Measurements from ENCODE around the gene ECD.

DNA sequence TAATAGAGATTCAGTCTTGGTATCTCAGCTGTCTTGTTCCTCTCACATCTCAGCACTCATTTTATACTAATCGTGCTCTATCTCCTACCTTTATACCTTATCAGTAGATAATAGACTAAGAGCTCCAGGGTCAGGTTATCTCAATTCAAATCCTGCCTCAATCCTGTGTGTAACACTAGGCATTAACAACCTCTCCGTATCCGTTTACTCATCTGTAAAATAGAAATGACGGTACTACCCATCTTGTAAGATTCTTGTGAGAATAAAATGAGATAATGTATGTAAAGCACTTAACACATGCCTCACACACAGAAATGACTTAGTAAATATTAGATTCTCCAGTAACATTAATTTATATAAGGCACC lies 70.5 kb downstream of the ECD start:
- TF ChIP-seq, protein P1, sequence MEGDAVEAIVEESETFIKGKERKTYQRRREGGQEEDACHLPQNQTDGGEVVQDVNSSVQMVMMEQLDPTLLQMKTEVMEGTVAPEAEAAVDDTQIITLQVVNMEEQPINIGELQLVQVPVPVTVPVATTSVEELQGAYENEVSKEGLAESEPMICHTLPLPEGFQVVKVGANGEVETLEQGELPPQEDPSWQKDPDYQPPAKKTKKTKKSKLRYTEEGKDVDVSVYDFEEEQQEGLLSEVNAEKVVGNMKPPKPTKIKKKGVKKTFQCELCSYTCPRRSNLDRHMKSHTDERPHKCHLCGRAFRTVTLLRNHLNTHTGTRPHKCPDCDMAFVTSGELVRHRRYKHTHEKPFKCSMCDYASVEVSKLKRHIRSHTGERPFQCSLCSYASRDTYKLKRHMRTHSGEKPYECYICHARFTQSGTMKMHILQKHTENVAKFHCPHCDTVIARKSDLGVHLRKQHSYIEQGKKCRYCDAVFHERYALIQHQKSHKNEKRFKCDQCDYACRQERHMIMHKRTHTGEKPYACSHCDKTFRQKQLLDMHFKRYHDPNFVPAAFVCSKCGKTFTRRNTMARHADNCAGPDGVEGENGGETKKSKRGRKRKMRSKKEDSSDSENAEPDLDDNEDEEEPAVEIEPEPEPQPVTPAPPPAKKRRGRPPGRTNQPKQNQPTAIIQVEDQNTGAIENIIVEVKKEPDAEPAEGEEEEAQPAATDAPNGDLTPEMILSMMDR (optimal IDR thresholded peaks at IDR 0.05 in 1 of 3, IDR thresholded peaks at IDR 0.05 in 1 of 3, conservative IDR thresholded peaks at IDR 0.05 in 1 of 3; ENCODE audit: extremely low read depth in 1 of 3, insufficient read depth in 2 of 3, low read length in 3 of 3) = no peak
- TF ChIP-seq EZH2 (IDR thresholded peaks at IDR 0.05; ENCODE audit: low read length) = no peak

Data from keratinocyte (primary cell).